Cerebellar nuclear complex (tissue), 1 donor: ENCODE results near the gene ATAT1.

Source experiments
- DNase-seq, 2 experiments: peaks; one replicate each; lab custom pipeline; 2025; lab: John Stamatoyannopoulos, UW

The ATAT1 gene

GRCh38 chr6:30613251-30614043 is 13.2 kb upstream of the ATAT1 start:
- DNase-seq: no peak

GRCh38 chr6:30614044-30614842 is 12.4 kb upstream of the ATAT1 start:
- peak in 1 of 2 experiments; percentile 39 for DNase-seq

- DNase-seq: peak; percentile 74 to 96
Measured at GRCh38 chr6:30614843-30615218, 11.8 kb upstream of the ATAT1 start.

- peak; percentile 4 to 42 for DNase-seq
Measured at GRCh38 chr6:30615219-30615957, 11.3 kb upstream of the ATAT1 start.

GRCh38 chr6:30615958-30616810 is 10.5 kb upstream of the ATAT1 start:
- DNase-seq: peak in 1 of 2 experiments; percentile 1

- DNase-seq: peak; percentile 98 to 99
Measured at GRCh38 chr6:30616811-30617564, 9.7 kb upstream of the ATAT1 start, which contains the start of gene PPP1R10. TSS of gene PPP1R10 (minus strand) at chr6:30617243. CDS start at chr6:30609944, 7,299 bp downstream.

GRCh38 chr6:30617565-30618269 is 9.0 kb upstream of the ATAT1 start, which contains the start of gene MRPS18B:
TSS of gene MRPS18B (plus strand) at chr6:30617840. CDS start at chr6:30617866, 26 bp downstream.
- peak; percentile 73 to 87 for DNase-seq

- no peak for DNase-seq
Measured at GRCh38 chr6:30618270-30618797, 8.3 kb upstream of the ATAT1 start.

- no peak for DNase-seq
Measured at GRCh38 chr6:30619561-30619960, 7.1 kb upstream of the ATAT1 start.

- DNase-seq: no peak
Measured at GRCh38 chr6:30625511-30625910, 1.2 kb upstream of the ATAT1 start.

GRCh38 chr6:30635834-30636233 is 9.2 kb downstream of the ATAT1 start:
- DNase-seq: no peak

- no peak for DNase-seq
Measured at GRCh38 chr6:30640481-30640880, 13.8 kb downstream of the ATAT1 start.

GRCh38 chr6:30641048-30641447 is 14.4 kb downstream of the ATAT1 start:
- DNase-seq: no peak

GRCh38 chr6:30643656-30644055 is 17.0 kb downstream of the ATAT1 start:
- DNase-seq: no peak

- DNase-seq: peak in 1 of 2 experiments; percentile 1
Measured at GRCh38 chr6:30644769-30645168, 18.1 kb downstream of the ATAT1 start.

GRCh38 chr6:30645989-30646388 is 19.3 kb downstream of the ATAT1 start:
- DNase-seq: no peak

GRCh38 chr6:30646450-30647241 is 20.0 kb downstream of the ATAT1 start, which contains the start of gene C6orf136:
TSS of gene C6orf136 (plus strand) at chr6:30647133. CDS start at chr6:30647232, 99 bp downstream.
- peak; percentile 37 to 43 for DNase-seq
